ENCODE measurements around the gene GRAMD1A.

DNA sequence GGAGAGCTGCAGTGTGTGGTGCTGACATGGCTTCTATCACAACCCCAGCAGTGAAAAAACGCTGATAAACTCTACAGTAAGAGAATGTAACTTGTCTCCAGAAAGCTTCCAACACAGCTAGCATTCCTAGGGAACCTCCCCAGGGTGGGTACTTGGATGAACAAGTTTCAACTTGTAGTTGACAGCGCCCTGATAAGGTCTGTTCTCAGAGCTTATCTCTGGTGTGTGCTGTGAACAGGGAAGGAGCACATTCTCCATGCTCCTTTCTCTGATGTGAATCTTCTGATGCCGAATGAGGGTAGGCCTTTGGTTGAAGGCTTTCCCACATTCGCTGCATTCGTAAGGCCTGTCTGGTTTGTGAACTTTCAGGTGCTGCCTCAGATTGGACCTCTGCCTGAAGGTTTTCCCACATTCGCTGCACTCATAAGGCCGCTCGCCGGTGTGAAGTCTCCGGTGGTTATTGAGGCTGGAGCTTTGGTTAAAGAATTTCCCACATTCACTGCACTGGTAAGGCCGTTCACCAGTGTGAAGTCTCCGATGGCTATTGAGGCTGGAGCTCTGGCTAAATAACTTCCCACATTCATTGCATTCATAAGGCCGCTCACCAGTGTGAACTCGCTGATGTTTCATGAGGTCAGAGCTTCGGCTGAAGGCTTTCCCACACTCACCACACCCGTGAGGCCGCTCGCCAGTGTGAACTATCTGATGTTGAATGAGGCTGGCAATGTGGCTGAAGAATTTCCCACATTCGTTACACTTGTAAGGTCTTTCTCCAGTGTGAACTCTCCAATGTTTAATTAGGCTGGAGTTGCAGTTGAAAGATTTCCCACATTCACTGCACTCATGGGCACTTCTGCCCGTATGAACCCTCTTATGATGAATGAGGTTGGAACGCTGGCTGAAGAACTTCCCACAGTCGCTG, 42.0 kb upstream of the GRAMD1A start:
- TF ChIP-seq, protein P1, sequence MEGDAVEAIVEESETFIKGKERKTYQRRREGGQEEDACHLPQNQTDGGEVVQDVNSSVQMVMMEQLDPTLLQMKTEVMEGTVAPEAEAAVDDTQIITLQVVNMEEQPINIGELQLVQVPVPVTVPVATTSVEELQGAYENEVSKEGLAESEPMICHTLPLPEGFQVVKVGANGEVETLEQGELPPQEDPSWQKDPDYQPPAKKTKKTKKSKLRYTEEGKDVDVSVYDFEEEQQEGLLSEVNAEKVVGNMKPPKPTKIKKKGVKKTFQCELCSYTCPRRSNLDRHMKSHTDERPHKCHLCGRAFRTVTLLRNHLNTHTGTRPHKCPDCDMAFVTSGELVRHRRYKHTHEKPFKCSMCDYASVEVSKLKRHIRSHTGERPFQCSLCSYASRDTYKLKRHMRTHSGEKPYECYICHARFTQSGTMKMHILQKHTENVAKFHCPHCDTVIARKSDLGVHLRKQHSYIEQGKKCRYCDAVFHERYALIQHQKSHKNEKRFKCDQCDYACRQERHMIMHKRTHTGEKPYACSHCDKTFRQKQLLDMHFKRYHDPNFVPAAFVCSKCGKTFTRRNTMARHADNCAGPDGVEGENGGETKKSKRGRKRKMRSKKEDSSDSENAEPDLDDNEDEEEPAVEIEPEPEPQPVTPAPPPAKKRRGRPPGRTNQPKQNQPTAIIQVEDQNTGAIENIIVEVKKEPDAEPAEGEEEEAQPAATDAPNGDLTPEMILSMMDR (IDR thresholded peaks at IDR 0.05), result no peak
- no peak for TF ChIP-seq POLR2A (IDR thresholded peaks at IDR 0.05)
